ENCODE results near the gene TKFC. TPM values are rescaled to one million over a fixed set of nuclear protein-coding genes. Genes with fewer than 3 reads are reported as not detected.

Gene TKFC
- total RNA-seq, 1 experiment from 2014 or later: 168 TPM

GRCh38 chr11:61358566-61358965, 25.5 kb downstream of the TKFC start:
- no TSS peak for BruUV-seq (replicated peaks)

GRCh38 chr11:61359516-61359915, 26.5 kb downstream of the TKFC start:
- Histone ChIP-seq H3K27ac (no peak overlapping the region), H3K79me2 (ENCODE audit: low read depth) (peaks cover 42% of the 10 kb centered on the region), H3F3A (ENCODE audit: insufficient read depth, low read depth) (peaks cover 23% of the 10 kb centered on the region), H3K27me3 (ENCODE audit: insufficient read depth, low read depth) (no peaks in the 10 kb centered on the region), H3K4me2 (no peak overlapping the region), H3K4me3 (no peak overlapping the region), H3K4me1 (replicated peaks; ENCODE audit: insufficient read depth) (peaks cover 20% of the 10 kb centered on the region), H4K20me1 (ENCODE audit: insufficient read depth) (no peaks in the 10 kb centered on the region), H3K9me3 (ENCODE audit: insufficient read depth, low read depth) (no peaks in the 10 kb centered on the region), H3K9me2 (ENCODE audit: insufficient read depth) (no peaks in the 10 kb centered on the region), H2AFZ (no peak overlapping the region), H3K36me3 (ENCODE audit: low read depth) (peaks cover 7% of the 10 kb centered on the region)
- CTCF ChIA-PET: interaction anchor here (4.3 kb wide), 1 partner anchor 23 kb away, joined by 31 read pairs; no protein-coding TSS in a partner anchor
- no TSS peak for BruUV-seq (replicated peaks)
- intact Hi-C loops (cut with micrococcal nuclease; ENCODE audit: unreplicated experiment): no loop called here
- TF ChIP-seq EZH2 (IDR thresholded peaks at IDR 0.05; ENCODE audit: low read depth) (no peak), CTCF (conservative IDR thresholded peaks at IDR 0.05) (no peak)
- DNase-seq: no peak
- POLR2A ChIA-PET (ENCODE audit: unreplicated experiment): interaction anchor here (0.6 kb wide), 1 partner anchor 33 kb away, joined by 3 read pairs; the partner anchor contains the start of gene TMEM216

More at GRCh38 chr11:61358566-61358965, 25.5 kb downstream of the TKFC start:
- Histone ChIP-seq H3K27ac (no peak overlapping the region), H3K4me2 (no peak overlapping the region), H3K9me2 (ENCODE audit: insufficient read depth) (no peaks in the 10 kb centered on the region), H3K4me3 (no peak overlapping the region), H3F3A (ENCODE audit: insufficient read depth, low read depth) (peaks cover 15% of the 10 kb centered on the region), H3K4me1 (replicated peaks; ENCODE audit: insufficient read depth) (peaks cover 16% of the 10 kb centered on the region), H4K20me1 (ENCODE audit: insufficient read depth) (no peaks in the 10 kb centered on the region), H2AFZ (no peak overlapping the region), H3K9me3 (ENCODE audit: insufficient read depth, low read depth) (no peaks in the 10 kb centered on the region), H3K27me3 (ENCODE audit: insufficient read depth, low read depth) (no peaks in the 10 kb centered on the region), H3K36me3 (ENCODE audit: low read depth) (no peaks in the 10 kb centered on the region), H3K79me2 (ENCODE audit: low read depth) (peaks cover 32% of the 10 kb centered on the region)
- intact Hi-C loops (cut with micrococcal nuclease; ENCODE audit: unreplicated experiment): no loop called here
- CTCF ChIA-PET: no interaction called here
- TF ChIP-seq CTCF (conservative IDR thresholded peaks at IDR 0.05) (no peak), EZH2 (IDR thresholded peaks at IDR 0.05; ENCODE audit: low read depth) (no peak)
- no peak for DNase-seq
- POLR2A ChIA-PET (ENCODE audit: unreplicated experiment): no interaction called here

- TSS peak; percentile 63 for BruUV-seq (replicated peaks)
- no peaks in the 10 kb centered on the region for H3K9me3 ChIP-seq (ENCODE audit: insufficient read depth, low read depth)
- CTCF ChIA-PET: interaction anchor here (0.7 to 4.3 kb wide), 3 partner anchors 16 to 31 kb away, joined by 3 to 31 read pairs (median 5); partner anchors contain the start of gene TMEM216
Observed at GRCh38 chr11:61361237-61361740, 28.3 kb downstream of the TKFC start.

More at GRCh38 chr11:61361237-61361740, 28.3 kb downstream of the TKFC start:
- H3K36me3 ChIP-seq (ENCODE audit: low read depth): peaks cover 21% of the 10 kb centered on the region
- peak overlapping the region; percentile 96 for H2AFZ ChIP-seq
- intact Hi-C loops (cut with micrococcal nuclease; ENCODE audit: unreplicated experiment): loop anchor here (1.0 to 2.0 kb wide), 2 partner anchors 25 to 32 kb away; partner anchors contain the start of gene TMEM216
- no peaks in the 10 kb centered on the region for H3K27me3 ChIP-seq (ENCODE audit: insufficient read depth, low read depth)
- POLR2A ChIA-PET (ENCODE audit: unreplicated experiment): interaction anchor here (0.5 to 1.7 kb wide), 10 partner anchors 8 to 745 kb away, joined by 3 to 13 read pairs (median 5); partner anchors contain the start of gene TMEM216
- peaks cover 23% of the 10 kb centered on the region for H3F3A ChIP-seq (ENCODE audit: insufficient read depth, low read depth)
- H3K9me2 ChIP-seq (ENCODE audit: insufficient read depth): no peaks in the 10 kb centered on the region
- peak overlapping the region; percentile 94 for H3K4me2 ChIP-seq
- H3K27ac ChIP-seq: no peak overlapping the region
- TF ChIP-seq EZH2 (IDR thresholded peaks at IDR 0.05; ENCODE audit: low read depth): no peak
- TF ChIP-seq CTCF (conservative IDR thresholded peaks at IDR 0.05): no peak
- H3K4me1 ChIP-seq (replicated peaks; ENCODE audit: insufficient read depth): peaks cover 20% of the 10 kb centered on the region
- H4K20me1 ChIP-seq (ENCODE audit: insufficient read depth): no peaks in the 10 kb centered on the region
- peak overlapping the region; percentile 86 for H3K4me3 ChIP-seq
- H3K79me2 ChIP-seq (ENCODE audit: low read depth): peaks cover 43% of the 10 kb centered on the region
- peak in 1 of 2 experiments; percentile 11 for DNase-seq

Data from PC-9 (cell line).